Fibroblast of mammary gland (primary cell): ENCODE results near the gene CFHR5.
A peak's percentile ranks its signal among the peaks of the same experiment; 100 is the strongest.
"Not testable (repeated sequence)": the region's sequence is repeated elsewhere in the genome, so short reads cannot be mapped to it uniquely, and the experiment has no call there.

ENCODE experiments used
- DNase-seq: peaks from one replicate; pipeline ENCODE4 v3.0.0-alpha.2; 2010; ENCODE audit warnings: low read depth
- H3K4me3 ChIP-seq: 2 replicates; pipeline ENCODE4 v1.5.1; 2011; ENCODE audit warnings: low read depth, mild to moderate bottlenecking, low read length, moderate library complexity; ENCODE audit not compliant: control insufficient read depth
- TF ChIP-seq, protein P1 (sequence below): conservative IDR thresholded peaks from 2 replicates; pipeline ENCODE4 v1.5.1; 2011; ENCODE audit warnings: low read depth, low read length, inconsistent platforms; ENCODE audit not compliant: control insufficient read depth, insufficient read depth

The CFHR5 gene

DNA sequence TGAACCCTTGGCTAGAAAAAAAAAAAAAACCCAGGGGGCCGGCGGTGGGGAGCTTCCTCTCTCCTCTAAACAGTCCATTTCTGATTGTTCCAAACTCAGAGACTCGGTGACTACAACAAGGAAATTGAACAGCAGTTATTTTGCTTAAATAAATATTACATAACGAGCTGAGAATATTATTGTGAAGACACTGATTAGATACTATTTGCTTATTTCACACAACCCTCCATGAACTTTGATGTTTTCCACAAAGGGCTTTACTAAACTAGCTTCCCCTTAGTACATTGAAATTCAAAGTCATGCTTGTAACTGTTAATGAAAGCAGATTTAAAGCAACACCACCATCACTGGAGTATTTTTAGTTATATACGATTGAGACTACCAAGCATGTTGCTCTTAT, at the start of gene CFHR5:
CFHR5 (plus strand) TSS at position 279 of the 400 bp plus-strand sequence; CDS start at position 388, 109 bp downstream.
- TF ChIP-seq, protein P1, sequence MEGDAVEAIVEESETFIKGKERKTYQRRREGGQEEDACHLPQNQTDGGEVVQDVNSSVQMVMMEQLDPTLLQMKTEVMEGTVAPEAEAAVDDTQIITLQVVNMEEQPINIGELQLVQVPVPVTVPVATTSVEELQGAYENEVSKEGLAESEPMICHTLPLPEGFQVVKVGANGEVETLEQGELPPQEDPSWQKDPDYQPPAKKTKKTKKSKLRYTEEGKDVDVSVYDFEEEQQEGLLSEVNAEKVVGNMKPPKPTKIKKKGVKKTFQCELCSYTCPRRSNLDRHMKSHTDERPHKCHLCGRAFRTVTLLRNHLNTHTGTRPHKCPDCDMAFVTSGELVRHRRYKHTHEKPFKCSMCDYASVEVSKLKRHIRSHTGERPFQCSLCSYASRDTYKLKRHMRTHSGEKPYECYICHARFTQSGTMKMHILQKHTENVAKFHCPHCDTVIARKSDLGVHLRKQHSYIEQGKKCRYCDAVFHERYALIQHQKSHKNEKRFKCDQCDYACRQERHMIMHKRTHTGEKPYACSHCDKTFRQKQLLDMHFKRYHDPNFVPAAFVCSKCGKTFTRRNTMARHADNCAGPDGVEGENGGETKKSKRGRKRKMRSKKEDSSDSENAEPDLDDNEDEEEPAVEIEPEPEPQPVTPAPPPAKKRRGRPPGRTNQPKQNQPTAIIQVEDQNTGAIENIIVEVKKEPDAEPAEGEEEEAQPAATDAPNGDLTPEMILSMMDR: no peak
- no peak within 1 kb of the TSS for H3K4me3 ChIP-seq
- DNase-seq: no peak

DNA sequence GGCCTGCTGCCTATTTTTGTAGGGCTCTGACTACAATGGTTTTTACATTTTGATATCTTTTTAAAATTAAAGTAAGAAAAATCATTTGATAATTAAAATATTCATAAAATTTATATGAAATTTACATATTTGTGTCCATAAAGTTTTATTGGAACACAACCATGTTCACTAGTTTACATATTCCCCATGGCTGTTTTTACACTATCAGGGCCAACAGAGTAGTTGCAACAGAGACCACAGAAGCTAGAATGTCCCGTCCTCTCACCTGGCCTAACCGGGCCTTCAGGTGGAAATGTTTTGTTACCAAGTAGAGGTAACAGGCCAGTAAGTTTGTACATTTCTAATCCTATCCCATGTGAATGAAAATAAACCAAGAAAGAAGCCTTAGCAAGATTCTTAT, 44.5 kb upstream of the CFHR5 start:
- H3K4me3 ChIP-seq, DNase-seq: not testable (repeated sequence)

- DNase-seq: no peak
- no peak overlapping the region for H3K4me3 ChIP-seq
- TF ChIP-seq, protein P1: no peak
Measured at GRCh38 chr1:196933531-196934189, 43.7 kb upstream of the CFHR5 start.

DNA sequence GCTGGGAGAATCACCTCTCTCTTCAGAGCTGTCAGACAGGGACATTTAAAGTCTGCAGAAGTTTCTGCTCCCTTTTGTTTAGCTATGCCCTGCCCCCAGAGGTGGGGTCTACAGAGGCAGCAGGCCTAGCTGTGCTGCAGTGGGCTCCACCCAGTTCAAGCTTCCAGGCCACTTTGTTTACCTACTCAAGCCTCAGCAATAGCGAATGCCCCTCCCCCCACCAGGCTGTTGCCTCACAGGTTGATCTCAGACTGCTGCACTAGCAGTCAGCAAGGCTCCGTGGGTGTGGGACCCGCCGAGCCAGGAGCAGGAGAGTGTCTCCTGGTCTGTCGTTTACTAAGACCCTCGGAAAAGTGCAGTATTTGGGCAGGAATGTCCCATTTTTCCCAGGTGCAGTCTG, 35.9 kb upstream of the CFHR5 start:
- DNase-seq, H3K4me3 ChIP-seq: not testable (repeated sequence)

DNA sequence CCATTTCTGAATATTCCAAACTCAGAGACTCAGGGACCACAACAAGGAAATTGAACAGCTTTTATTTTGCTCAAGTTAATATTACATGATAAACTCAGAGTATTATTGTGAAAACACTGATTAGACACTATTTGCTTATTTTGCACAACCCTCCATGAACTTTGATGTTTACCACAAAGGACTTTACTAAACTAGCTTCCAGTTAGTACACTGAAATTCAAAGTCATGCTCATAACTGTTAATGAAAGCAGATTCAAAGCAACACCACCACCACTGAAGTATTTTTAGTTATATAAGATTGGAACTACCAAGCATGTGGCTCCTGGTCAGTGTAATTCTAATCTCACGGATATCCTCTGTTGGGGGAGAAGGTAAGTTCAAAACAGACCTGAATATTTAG, 33.8 kb upstream of the CFHR5 start, which contains the start of gene CFHR2:
CFHR2 (plus strand) TSS at position 171 of the 400 bp plus-strand sequence; CDS start at position 314, 143 bp downstream.
- DNase-seq, H3K4me3 ChIP-seq: not testable (repeated sequence)

DNA sequence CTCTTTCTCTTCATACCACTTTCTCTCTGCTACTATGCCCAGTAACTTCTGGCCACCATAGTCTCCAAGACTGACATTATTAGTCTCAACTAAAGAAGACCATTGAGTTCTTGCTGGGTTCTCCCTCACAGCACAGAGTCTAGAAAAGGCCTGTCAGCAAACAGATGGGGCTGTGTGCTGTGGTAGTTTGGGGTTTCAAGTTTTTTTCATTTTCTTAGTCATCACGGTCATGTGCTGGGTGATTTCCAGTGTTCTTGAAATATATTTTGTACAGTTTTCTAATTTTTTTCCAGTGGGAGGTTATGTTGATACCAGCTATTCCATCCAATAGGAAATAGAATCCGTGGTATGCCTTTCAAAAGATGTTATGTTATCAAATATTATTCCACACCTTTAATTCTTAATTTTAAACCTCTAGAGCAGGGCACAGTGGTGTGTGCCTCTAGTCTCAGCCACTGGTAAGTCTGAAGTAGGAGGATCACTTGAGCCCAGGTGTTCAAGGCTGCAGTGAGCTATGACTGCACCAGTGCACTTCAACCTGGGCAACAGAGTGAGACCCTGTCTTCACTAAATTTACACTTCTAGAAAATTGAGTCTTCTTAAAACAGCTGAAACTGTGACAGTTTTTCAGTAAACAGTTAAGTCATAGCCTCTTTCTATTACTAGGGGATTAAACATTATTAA, 25.5 kb upstream of the CFHR5 start:
- peak; percentile 5 for DNase-seq
- TF ChIP-seq, protein P1: no peak
- no peak overlapping the region for H3K4me3 ChIP-seq

GRCh38 chr1:196954778-196955177, 22.6 kb upstream of the CFHR5 start:
- DNase-seq: no peak
- TF ChIP-seq, protein P1: no peak
- H3K4me3 ChIP-seq: no peak overlapping the region

DNA sequence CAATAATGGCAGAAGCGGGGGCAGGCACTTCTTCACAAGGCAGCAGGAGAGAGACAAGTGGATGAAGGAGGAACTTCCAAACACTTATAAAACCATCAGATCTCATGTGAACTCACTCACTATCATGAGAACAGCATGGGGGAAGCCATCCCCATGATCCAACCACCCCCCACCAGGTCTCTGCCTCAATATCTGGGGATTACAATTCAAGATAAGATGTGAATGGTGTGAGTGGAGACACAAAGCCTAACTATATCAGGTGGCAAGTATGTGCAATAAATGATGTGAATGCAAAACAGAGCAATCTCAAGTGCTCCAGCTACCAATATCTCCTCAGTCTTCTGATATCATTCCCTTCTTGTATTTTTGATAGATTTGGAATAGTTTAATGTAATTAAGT, 21.4 kb upstream of the CFHR5 start:
- no peak for DNase-seq
- TF ChIP-seq, protein P1: no peak
- H3K4me3 ChIP-seq: no peak overlapping the region
